Fibroblast of gingiva (primary cell): ENCODE measurements around the gene STK32B.
"Not testable (repeated sequence)": the region's sequence is repeated elsewhere in the genome, so short reads cannot be mapped to it uniquely, and the experiment has no call there.

Experiments
- DNase-seq: peaks from one replicate; pipeline ENCODE4 v3.0.0-alpha.2; 2011; ENCODE audit warnings: low read depth

STK32B gene

DNA sequence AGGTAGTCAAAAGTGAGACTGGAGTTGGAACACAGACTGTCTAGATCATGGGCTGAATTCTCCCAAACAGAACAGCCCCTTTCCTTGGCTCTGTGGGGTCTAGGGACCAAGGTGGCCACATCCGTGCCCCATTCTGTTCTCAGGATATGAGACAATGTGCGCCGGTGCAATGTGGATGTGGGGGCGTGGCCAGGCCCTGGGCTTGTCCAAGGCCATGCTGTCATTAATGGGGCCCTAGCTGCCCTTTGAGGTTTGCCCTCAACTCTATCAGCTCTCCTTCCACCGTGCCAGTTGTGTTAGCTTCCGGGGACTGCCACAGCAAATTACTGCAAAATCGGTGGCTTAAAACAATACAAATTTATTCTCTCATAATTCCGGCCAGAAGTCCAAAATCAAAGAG is 344.5 kb downstream of the STK32B start:
- DNase-seq = no peak

DNA sequence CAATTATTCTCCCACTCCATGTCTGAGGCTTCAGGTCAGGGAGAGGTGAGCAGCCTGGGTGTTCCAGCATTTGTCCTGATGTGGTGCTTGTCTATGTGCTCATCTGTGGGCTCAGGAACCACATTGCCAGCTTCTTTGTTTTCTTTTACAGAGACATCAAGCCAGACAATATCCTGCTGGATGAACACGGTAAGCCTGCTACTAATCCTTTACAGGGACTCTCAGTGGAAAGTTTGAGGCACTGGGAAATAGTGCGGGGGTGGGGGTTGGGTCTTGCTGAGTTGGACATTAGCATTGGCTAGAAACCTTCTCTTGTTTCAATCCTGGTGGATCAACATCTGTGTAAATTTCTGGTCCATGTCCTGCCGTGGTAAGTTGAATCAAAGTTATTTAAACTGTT is 346.8 kb downstream of the STK32B start:
- no peak for DNase-seq

DNA sequence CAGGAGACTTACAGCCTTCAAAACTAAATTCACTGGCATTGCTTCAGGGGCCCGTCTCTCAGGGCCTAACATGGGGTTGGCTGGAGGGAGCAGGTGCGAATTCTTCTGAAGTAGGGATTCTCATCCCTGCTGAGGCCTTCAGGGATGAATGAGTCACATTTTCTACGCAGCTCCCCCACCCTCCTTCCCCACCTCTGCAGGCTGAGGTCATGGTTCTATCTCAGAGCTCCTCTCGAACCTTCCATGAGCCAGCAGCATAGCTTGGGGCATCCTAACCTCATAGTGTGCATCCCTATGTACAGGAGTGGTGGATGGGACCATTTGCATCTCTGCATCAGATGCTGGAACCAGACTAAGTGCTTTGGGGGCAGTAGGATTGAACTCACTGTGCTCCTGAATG is 347.8 kb downstream of the STK32B start:
- DNase-seq = no peak

DNA sequence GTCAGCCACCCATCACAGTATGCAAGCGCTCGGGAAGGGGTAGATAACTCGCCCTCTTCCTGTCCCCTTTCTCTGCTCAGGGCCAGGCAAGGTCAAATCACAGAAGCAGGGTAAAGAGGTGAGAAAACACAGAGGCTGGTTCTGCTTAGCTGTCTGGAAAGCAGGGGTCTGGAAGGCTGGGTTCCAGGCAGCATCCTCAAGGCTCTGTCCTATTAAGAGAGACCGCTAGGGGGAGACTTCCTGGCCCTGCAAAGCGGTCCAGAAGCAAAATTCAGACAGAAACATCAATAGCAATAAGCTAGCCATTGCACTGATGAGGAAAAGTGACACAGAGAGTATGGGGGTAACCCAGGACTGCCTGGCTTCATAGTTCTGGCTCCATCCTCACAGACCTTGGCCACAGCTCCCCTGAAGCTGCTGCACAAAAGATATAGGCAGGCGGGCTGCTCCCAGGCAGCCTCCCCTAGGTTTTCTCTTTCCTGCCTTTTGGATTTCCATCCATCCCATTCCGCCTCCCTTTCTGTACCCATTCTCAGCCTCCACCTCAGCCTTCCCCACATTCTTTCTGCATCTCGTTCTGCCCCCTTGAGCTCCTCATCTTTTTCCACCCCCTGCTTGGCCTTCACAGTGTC is 348.6 kb downstream of the STK32B start:
- DNase-seq = no peak

DNA sequence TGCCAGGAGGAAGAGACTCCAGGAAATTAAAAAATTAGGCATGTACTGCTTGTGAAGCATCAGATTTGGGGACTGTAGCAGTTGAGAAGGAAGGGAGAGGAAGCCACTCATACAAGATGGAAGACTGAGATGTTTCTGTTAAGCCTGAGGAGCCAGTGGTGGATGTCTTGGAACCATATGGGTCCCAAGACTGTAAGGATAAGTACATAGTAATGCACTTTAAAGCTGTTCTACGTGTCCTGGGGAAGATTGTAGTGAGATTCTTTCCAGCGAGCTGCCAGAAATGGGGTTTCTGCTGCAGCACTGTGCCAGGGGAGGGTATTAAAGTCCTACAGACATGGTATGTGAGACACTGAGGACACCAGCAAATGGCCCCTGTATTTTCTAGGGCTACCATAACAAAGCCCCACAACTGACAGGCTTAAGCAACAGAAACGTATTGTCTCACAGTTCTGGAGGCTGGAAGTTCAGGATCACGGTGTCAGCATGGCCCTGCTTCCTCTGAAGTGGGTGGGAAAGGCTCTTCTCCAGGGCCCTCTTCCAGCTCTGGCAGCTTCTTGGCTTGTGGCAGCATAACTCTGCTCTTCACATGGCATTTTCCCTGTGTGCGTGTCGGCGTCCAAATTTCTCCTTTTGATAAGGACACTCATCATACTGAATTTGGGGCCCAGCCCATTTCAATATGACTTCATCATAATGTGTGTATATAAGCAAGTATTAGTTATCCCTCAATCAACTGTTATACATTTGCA is 352.6 kb downstream of the STK32B start:
- DNase-seq = no peak

DNA sequence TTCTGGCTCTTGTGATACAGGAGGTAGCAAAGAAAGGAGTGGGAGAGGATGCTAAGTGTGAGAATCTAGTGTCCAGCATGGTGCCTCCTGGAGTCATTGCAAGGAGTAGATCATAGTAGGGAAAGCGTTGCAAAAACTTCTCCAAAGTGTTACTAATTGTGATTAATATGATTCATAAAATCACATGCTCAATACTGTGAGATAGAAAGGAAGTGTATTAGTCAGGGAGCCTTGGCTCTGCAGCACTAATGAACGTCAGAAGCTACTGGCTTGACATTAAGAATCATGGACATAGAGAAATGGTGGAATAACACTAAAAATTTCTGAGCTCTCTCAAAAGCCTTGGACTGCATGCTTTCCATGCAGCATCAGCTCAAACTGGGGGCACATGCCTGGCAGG is 358.0 kb downstream of the STK32B start:
- no peak for DNase-seq

DNA sequence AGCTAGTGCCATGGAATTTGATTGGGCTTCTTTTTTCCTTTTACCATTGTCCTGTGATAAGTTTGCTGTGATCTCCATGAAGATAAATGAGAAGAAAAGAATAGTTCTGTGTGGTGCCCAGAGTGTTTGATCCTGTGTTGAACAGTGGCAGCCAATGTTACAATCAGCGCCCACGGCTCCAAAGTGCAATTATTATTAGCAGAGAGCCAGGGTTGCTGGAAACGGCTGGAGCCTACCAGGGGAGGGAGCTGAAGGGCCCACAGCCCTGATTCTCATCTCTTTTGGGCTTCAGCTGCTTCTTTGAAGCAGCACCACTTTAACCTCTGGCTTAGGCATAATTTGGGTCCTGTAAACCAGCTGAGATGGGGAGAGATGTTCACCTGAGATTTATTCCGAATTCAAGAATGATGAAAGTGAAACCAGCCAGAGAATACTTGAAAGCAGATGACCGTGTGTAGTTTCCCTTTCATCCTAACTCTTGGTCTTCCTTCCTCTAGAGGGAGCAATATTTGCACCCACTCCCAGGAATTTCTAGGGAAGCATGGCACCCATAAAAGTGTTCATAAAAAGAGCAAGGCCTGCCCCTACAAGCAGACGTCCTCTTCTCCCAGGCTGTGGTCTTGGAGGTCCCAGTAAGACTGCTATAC is 358.8 kb downstream of the STK32B start:
- no peak for DNase-seq

DNA sequence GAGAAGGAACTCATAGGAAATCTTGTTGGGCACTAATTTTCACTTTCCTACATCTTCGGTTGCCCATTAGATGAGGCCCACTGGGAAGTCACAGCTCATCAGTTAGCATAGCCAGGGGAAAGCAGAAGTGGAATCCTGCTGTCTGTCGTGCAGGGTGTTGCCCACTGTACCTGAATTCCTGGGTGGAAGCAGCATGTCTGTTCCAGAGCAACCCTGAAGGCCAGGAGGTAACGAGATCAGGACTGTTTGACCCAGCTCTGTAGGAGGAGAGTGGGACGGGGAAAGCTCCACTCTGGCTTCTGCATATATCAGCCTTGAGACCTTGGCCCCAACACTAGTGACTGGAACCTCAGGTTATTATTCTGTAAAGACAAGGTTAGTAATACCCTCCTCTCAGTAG is 361.0 kb downstream of the STK32B start:
- no peak for DNase-seq

DNA sequence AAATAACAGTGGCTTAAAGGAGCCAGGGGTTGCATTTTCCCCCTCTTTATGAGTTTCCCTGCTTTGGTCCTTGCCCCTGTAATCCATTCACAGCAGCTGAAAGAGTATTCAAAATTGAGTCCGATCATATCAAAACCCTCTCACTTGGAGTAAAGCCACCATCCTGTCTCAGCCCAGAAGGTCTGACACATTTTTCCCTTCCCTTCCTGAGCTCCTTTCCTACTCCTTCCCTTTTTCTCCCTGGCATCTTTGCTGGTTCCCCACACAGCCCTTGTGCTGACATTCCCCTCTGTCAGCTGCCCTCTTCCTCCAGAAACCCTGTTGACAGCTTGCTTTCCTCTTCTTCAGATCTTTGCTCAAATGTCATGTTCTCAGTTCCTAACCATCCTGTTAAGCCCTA is 361.5 kb downstream of the STK32B start:
- DNase-seq = no peak

DNA sequence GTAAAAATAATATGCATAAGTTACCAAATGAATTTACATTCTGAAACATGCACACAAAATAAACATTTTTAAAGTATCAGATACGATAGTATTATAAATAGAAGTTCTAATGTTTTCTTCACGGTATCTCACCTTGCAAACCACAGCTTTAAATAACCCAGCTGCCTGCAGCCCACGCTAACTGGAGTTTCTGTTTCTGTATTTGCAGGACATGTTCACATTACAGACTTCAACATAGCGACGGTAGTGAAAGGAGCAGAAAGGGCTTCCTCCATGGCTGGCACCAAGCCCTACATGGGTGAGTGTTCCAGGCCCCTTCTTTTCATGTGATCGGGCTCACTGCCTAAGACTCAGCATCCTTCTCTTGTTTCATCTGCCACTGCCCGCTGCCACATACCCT is 365.4 kb downstream of the STK32B start:
- no peak for DNase-seq

DNA sequence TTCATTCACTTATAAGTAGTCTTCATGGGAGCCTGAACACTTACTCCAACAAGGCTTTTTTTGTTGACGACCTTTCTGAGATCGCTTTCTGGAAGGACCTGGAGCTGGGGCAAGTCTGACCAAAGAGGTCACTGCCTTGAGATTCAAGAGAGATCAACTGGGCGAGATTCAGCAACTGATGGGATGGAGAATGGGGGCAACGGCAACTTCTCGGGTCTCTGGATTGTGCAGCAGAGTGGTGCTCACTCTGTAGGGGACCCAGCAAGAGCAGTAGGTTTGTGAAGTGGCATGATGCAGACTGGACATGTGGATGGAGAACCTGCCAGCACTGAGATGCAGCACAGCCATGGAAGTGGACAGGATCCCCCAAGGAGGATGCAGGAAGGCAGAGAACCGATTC is 369.0 kb downstream of the STK32B start:
- no peak for DNase-seq

DNA sequence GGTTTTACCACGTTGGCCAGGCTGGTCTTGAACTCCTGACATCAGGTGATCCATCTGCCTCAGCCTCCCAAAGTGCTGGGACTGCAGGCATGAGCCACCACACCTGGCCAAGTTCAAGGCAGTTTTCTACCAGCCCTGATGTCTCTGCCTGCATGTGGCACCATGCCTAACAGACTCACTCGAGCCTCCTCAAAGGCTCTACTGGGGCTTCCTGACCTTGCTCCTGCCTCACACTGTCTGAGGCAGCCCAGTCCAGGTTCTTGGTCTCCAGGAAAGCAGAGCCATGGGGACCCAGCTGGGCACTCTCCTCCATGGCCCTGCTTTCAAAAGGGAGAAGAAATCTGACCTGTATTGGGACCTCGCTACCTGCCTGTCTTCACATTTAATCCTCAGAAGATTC is 370.1 kb downstream of the STK32B start:
- no peak for DNase-seq

DNA sequence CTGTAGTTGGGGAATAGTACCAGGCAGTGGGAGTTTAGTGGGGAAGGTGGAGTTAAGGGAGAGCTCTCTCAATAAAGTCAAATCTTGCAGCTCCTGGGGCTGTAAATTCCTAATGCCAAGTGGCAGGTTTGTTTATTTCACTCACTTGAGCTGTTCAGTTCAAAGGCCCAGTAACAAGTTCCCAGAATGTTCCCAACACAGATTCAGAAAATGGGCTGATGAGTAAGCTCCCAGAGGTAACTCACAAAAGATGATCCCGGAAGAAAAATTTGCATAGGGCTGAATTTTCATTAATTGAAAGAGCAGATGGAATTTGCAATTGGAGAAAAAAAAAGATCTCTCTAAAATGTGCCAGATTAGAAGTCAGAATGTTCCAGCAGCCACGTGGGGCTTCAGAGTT is 370.9 kb downstream of the STK32B start:
- DNase-seq = no peak

DNA sequence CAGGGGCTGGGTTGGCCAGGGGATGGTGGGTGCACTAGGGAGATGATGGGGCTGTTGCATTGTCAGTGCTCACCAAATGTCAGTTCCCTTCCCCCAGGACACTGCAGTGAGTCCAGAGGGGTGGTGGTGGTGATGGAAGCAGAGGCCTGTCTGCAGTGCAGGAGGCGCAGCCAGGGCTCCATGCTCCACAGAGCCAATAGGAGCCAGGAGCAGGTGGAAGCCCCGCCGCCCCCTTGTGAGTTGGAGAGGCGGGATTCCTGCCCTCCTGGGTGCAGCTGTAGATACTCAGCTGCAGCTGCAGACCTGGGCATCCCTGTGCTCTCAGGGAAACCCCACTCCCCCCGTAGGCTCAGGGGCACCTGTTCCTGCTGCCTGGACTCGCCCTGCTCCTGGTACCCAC is 372.4 kb downstream of the STK32B start:
- DNase-seq = no peak

DNA sequence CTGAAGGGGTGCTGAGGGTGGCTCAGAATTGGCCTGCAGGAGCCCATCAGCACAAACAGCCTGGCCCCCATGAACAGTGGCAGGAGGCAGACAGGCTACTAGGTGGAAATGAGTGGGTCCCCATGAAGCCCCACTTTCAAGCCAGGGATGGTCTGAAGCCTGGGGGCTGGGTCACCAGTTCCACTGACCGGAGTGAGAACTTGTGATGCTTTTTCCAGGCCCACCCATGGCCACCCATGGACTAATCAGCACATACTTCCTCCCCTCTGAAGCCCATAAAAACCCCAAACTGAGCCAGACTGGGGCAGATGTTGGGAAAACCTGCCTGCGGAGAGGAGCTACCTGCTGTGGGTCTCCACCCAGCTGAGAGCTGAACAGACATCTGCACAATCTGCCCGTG is 372.9 kb downstream of the STK32B start:
- DNase-seq = no peak

DNA sequence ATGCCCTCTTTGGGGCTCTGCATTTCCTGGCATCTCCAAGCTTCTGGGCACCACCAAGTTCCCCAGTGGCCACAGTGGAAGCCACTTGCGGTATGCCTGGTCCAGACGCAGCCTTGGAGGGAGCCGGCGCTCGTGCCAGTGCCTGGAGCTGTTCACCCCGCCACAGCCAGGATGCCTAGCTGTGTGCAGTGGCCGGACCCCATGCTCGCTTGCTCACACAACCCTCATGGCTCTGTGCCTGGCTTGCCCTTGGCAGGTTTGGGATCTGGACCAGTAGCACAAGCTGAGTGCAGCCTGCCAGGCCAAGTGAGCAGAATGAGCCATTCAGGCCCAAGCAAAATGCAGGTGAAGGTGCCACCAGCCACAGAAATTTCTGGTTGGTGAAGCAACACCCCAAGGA is 373.6 kb downstream of the STK32B start:
- no peak for DNase-seq

DNA sequence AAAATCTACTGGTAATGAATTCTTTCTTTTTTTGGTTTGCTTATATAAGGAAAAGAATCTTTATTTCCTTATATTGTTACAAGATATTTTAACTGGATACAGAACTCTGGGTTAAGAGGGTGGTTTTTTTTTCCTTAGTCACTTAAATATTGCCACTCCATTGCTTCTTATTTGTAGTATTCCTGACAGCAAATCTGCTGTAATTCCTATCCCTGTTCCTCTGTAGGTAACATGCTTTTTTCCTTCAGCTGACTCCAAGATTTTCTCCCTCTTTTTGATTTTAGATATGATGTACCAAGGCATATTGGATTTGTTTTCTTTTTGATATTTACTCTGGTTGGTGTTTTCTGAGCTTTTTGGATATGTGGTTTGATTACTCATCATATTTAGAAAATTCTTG is 378.5 kb downstream of the STK32B start:
- DNase-seq = no peak

DNA sequence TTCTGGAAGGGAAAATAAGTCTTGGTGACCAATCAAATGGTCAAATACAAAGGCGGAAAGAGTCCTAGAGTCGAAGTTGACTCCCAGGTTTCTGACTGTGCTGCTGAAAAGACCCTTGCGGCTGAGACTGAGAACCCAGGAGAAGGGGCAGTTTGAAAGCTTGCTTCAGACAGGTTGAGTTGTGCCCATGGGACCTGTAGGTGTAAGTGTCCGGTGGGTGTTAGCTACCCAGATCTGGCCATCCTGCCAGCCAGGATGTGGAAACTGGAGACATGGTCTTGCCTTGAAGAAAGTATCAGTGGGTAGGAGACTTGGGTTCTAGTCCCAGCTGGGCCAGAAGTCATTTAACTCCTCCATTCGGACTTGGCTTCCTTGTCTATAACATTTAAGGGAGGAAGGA is 381.9 kb downstream of the STK32B start:
- no peak for DNase-seq

DNA sequence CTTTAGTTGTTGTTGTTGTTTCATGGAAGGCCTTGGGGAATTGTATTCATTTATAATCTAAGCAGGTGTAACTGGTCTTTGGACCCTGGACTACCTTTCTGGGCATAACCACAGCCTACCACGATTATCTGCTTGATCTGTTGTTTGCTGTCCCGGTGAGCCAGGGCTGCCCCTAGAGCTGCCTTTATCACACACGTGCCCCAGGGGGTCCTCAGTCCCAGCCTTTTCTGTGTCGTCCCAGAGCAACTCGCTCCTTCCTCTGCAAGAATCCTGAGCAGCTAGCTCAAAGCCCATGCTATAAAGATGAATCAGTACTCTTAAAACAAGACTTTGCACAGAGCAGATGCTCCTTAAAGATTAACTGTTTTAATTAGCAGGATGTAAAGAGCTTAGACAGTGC is 383.9 kb downstream of the STK32B start:
- DNase-seq = no peak

DNA sequence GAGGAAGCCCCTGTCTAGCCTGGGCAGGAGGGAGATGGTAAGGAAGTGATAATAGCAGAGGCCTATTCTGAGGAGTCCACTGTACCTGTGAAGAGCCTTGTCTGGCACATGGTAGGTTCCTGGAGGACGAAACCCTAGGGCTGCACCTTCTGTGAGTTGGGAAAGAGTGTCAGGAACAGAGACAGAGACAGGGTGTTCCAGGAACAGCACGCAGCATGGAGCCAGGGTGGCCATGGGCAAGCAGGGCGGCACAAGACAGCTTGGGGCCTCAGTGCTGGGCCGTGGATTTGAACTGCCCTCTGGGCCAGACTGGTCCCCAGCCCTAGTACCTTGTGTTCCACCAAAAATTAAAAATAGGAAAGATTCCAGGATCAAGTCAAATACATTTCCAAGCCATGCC is 384.5 kb downstream of the STK32B start:
- no peak for DNase-seq

DNA sequence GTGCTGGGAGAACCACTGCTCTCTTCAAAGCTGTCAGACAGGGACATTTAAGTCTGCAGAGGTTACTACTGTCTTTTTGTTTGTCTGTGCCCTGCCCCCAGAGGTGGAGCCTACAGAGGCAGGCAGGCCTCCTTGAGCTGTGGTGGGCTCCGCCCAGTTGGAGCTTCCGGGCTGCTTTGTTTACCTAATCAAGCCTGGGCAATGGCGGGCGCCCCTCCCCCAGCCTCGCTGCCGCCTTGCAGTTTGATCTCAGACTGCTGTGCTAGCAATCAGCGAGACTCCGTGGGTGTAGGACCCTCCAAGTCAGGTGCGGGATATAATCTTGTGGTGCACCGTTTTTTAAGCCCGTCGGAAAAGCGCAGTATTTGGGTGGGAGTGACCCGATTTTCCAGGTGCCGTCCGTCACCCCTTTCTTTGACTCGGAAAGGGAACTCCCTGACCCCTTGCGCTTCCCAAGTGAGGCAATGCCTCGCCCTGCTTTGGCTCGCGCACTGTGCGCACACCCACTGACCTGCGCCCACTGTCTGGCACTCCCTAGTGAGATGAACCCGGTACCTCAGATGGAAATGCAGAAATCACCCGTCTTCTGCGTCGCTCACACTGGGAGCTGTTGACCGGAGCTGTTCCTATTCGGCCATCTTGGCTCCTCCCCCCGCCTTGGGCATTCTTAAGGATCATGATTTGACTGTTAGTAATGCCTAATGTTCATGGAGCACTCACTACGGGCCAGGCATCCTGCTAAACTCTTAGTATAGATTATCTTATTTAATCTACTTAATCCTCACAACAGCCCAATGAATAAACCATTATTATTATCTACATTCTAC is 392.9 kb downstream of the STK32B start:
- DNase-seq = not testable (repeated sequence)

DNA sequence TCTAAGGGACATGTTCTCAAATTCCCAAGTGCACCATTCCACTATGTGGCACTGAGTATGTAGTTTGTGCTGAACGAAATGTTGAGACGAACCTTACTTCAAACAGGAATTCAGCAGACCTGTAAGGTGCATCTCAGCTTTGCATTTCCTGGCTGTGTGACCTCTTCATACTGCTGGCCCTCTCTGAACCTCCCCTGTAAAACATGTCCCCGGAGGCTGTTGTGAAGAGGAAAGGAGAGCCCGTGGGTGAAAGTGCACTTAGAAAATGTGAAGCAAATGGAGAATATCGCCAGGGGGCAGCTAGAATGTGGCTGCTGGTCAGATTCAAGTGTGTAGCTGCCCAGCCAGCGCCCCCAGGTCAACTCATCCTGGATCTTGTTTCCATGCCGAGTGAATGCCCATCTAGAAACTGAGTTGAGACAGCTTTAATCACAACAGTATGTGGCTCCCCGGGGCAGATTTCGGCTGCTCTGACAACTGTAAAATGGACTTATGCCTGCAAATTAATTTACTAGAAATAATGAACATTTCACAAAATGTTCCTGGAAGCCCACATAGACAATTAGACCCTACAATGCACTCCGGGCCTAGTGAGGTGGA is 393.7 kb downstream of the STK32B start:
- no peak for DNase-seq
